Activated T-helper 1 cell treated with anti-CD3 and anti-CD28 coated beads, Interleukin-2, amount 50 U/mL, for 16 hours (primary cell): ENCODE data around the gene RPL13.

Source experiments
- DNase-seq, 2 donors: peaks; one replicate each; pipeline ENCODE4 v3.0.0-alpha.2; 2020; ENCODE audit warnings: low read depth in 1 of 2, low spot score in 1 of 2

RPL13 gene

DNA sequence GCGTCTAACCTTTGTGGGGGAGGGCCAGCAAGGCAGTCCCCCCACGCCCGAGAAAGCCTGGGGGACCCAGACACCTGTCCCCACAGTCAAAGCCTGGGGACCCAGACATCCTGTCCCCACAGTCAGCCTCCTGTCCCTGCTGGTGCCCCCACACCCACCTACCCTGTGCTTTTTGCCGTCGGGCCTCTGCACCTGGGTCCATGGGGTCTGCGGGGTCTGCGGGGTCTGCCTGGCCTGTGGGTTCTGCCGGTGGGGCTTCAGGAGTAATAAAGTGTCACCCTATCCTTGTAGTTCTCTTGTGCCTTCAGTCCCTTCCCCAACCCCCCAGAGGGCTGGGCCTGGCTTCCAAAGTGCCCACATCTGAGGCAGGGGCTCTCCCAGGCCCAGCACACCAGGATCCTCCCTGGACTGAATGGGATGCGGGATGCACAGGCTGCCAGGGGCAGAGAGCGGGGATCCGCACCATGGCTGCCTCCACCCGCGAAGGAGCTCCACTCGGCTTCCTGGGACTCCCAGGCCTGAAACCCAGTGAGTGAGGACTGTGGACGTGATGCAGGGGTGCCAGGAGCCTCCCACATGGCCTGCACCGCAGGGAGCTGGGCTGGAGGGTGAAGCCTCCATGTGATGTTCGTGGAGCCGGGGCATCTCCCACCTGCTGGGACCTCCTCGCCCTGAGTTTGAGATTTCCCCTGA, 36.6 kb downstream of the RPL13 start:
- no peak for DNase-seq

DNA sequence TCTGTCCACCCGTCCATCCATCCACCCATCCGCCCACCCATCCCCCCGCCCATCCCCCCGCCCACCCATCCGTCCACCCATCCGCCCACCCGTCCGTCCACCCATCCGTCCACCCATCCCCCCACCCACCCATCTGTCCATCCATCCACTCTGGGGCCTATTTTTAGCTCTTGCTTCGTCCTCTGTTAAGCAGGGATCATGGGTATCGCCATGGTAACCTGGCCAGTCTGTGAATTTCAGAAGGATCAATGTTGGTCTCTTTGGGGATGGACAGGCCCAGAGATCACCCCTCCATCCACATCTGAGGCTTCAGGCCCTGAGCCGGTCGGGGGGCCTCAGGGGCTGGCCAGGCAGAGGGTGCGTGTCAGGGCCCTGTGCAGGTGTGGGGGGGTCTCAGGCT, 37.7 kb downstream of the RPL13 start:
- DNase-seq = no peak

GRCh38 chr16:89599451-89599858, 39.0 kb downstream of the RPL13 start:
- no peak for DNase-seq

- no peak for DNase-seq
Measured at GRCh38 chr16:89599902-89600301, 39.4 kb downstream of the RPL13 start.

DNA sequence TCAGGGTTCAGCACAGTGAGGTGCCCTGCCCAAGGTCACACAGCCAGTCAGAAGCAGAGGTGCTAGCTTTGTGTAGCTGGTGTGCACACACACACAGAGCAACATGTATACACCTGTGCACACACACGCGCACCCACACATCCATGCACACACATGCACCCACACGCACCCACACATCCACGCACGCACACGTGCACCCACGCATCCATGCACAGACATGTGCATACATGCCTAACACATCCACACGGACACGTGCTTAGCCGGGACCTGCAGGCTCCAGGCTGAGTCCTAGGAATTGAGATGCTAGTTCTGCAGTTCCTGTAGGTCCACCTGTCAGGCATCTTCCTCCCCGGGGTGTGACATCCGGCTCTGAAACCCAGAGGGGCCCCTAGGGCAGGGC, 39.9 kb downstream of the RPL13 start:
- no peak for DNase-seq

GRCh38 chr16:89600956-89601355, 40.5 kb downstream of the RPL13 start:
- no peak for DNase-seq

GRCh38 chr16:89601906-89602272, 41.4 kb downstream of the RPL13 start:
- DNase-seq = no peak

- DNase-seq = peak in 1 of 2 donors; percentile 43
Measured at GRCh38 chr16:89602273-89602951, 41.9 kb downstream of the RPL13 start.

DNA sequence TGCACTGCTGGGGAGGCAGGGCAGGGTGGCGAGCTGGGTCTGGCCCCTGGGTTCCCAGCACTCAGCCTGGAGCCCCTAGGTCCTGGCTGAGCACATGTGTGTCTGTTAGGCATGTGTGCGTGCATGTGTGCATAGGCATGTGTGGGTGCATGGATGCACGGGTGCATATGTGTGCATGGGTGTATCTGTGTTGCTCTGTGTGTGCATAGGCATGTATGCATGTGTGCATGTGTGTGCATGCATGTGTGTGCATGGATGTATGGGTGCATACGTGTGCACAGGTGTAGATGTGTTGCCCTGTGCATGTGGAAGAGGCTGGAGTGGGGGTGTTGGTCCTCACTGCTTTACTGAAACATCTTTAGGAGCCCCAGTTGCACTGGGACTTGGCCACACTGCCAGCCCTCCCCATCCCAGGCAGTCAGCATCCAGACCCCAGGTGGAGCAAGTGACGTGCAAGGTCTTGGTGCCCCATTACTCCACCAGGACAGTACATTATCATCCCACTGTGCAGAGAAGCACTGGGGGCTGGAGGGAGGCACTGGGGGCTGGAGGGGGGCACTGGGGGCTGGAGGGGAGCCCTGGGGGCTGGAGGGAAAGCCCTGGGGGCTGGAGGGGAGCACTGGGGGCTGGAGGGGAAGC, 42.6 kb downstream of the RPL13 start:
- no peak for DNase-seq

DNA sequence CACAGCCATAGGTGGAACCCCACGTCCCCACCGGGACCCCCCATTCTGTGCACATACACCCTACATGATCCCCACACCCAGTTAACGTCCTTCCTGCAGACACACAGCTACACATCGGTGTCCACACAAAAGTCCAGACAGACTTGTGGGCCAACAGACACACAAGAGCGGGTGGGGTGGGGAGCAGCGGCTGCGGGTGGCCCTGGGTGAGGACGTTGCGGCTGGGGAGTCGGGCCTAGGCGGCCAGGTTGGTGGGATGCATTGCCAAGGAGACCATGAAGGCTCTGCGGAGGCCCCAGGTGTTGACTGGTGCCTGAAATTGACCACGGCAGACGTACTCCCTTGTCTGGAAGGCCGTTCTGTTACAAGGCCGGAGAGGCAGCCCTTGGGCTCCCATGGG, 44.3 kb downstream of the RPL13 start:
- no peak for DNase-seq

DNA sequence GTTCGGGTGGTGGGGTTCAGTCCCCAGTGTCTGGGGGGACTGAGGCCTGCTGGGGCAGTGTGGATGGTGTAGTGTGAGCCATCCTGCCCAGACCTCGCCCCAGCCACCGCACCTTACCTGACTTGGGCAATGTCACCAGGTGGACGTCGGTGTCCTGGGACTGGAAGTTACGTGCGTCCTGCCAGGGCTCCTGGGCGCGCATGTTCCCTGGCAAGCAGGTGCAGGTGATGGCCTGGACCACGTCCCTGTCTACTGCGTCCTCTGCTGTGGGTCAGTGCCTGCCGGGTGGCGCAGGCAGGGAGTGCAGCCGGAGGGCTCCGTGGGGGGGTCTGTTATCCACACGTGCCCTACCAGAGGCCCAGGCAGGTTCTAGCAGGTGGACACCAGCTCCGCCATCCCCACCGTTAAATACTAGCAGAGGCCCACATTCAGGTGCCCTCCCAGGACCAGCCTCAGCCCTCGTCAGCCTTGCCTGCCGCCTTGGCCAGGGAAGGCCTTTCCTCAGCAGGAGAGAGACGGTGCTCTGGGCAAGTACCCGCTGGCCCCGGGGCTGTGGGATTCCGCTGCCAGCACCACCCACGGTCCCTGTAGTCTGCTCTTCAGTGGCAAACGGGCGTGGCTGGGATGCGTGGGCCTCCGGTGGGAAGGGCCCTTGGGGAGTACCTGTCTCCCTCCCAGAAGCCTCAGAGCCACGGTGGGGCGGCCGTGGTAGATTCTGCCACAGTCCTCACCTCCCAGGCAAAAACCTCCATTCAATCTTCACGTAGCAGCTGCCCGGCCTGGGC, 44.9 kb downstream of the RPL13 start:
- no peak for DNase-seq

GRCh38 chr16:89606006-89606405, 45.5 kb downstream of the RPL13 start:
- DNase-seq = no peak

GRCh38 chr16:89607453-89607852, 47.0 kb downstream of the RPL13 start:
- no peak for DNase-seq

- DNase-seq = no peak
Measured at GRCh38 chr16:89607937-89608740, 47.7 kb downstream of the RPL13 start.

DNA sequence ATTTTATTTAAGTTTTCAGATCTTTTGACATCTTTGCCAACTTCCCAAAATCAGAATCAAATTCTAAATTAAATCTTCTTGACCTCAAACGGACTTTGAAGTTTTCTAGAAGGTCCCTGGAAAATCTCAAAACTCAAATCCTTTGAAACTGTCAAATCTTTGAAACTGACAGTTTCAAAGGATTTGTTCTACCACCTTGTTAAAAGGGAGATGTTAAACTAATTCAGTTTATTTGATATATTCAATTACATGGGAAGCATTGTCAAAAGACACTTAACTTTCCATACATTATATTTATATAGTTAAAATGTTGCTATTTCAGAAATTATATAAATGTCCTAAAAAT, 49.6 kb downstream of the RPL13 start:
- DNase-seq = no peak

- no peak for DNase-seq
Measured at GRCh38 chr16:89612415-89613166, 52.1 kb downstream of the RPL13 start.

DNA sequence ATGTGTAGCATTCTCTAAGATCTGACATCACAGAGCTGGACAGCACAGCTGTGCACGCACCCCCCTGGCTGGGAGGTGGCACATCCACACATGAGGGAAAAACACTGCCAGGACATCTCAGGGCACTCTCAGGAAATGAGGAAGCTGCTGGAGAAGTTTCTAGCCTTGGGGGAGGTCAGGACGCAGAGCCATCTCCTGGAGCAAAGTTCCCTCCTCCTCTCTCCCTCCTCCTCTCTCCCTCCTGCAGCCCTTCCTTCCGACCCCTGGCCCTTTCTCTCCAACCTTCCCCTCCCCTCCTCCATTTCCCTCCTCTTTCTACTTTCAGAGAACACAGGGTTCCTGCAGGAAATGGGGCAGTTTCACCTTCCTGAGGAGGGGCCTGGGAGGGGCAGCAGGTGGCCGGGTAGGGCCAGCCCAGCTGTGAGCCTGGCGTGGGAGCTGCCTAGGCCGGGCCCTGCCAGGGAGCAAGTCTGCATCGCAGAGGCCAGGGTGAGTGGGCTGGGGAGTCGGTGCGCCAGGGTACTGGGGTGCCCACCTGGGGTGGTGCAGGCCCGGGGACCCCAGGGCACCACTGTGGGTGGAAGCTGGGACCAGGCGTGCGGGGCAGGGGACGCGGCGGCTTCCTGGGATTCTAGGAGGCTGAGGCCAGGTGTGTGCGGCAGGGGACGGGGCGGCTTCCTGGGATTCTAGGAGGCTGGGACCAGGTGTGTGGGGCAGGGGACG, 52.9 kb downstream of the RPL13 start, which contains the start of gene DPEP1:
DPEP1 (plus strand) TSS at position 412 of the 723 bp plus-strand sequence. CDS start 16,769 bp downstream, outside the sequence.
- no peak for DNase-seq

GRCh38 chr16:89613954-89614459, 53.5 kb downstream of the RPL13 start:
- DNase-seq = no peak
